Breast epithelium (tissue), 3 donors: ENCODE measurements around the gene VENTX.

Experiments
- CTCF ChIP-seq, 3 donors: fragments of 450-650 bp; IDR thresholded peaks; one replicate each; pipeline ENCODE4 v1.5.1; 2016 to 2017; ENCODE audit warnings: antibody characterized with exemption in 3 of 3, mild to moderate bottlenecking in 3 of 3, moderate library complexity in 3 of 3
- POLR2AphosphoS5 ChIP-seq, 3 donors: sonication (generic); formaldehyde crosslinking; IDR thresholded peaks; one replicate each; pipeline ENCODE4 v1.6.1; 2017; ENCODE audit warnings: antibody characterized with exemption in 3 of 3

- TF ChIP-seq POLR2AphosphoS5 (IDR thresholded peaks at IDR 0.05) (no peak), CTCF (IDR thresholded peaks at IDR 0.05) (no peak)
These were observed 10.2 kb downstream of the VENTX start for GRCh38 chr10:133247681-133248333.
